GM18505 (cell line): ENCODE measurements around the gene DHRSX.
"Not testable (repeated sequence)": the region's sequence is repeated elsewhere in the genome, so short reads cannot be mapped to it uniquely, and the experiment has no call there.

Experiments
- ATAC-seq: cut with Tn5 transposase; IDR thresholded peaks from one replicate; pipeline ENCODE4 v1.9.1; 2021; ENCODE audit not compliant: unreplicated experiment
- POLR2A ChIP-seq: IDR thresholded peaks from 4 replicates; pipeline ENCODE4 v1.6.1; 2011; ENCODE audit warnings: borderline replicate concordance; ENCODE audit not compliant: insufficient read depth, insufficient read length; ENCODE audit errors: extremely low read depth

Gene DHRSX

GRCh38 chrX:2369206-2369605, 131.6 kb downstream of the DHRSX start:
- ATAC-seq: no peak
- no peak for TF ChIP-seq POLR2A

GRCh38 chrX:2360731-2361130, 140.0 kb downstream of the DHRSX start:
- no peak for TF ChIP-seq POLR2A
- ATAC-seq: no peak

DNA sequence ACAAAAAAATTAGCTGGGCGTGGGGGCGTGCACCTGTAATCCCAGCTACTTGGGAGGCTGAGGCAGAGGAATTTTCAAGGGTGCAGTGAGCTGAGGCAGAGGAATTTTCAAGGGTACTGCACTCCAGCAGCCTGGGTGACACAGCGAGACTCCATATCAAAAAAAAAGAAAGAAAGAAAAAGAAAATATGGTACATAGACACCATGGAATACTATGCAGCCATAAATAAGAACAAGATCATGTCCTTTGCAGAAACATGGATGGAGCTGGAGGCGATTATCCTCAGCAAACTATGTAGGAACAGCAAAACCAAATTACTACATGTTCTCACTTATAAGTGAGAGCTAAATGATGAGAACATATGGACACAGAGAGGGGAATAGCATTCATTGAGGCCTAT, 141.3 kb downstream of the DHRSX start:
- ATAC-seq: not testable (repeated sequence)

DNA sequence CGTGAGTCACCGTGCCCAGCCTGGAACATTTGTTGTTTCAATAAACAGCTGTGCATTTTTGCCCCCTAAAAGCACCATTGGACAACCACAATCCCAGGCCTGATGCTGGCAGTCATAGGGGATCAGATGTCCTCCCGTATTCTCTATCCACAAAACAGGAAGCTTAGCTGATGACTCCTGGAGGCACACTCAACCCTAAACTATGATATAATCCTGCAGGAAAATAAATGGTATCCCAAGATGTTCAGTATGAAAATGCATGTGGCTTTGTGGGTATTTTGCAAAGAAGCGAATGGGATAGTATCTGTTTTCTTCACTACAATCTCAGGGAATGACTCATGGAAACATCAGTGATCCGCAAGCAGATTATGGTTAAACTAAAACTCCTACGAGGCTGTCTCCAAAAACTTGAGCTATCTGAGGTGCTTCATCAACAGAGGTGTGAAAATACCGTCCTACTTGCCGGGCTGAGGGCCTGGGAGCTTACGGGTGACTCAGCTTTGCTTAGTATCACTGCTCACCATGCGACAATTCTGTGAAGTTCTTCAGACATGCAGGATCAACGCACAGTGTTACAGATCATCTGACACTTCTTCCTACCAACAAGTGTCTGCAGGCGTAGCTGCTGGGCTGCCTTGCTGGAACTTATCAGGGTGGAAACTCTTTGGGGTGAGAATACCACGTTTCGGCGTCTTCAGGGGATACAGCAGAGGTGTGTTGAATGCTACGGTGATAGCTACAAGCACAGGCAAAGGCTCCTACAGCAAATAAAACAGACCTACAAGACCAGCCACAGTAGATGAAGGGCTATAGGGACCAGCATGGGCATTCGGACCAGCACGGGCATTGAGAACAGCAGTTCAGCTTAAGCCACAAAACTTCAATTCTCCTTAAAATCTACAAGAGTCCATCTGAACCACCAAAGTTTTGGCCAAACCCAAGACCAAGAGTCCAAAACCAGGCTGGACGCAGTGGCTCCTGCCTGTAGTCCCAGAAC, 148.5 kb downstream of the DHRSX start:
- no peak for ATAC-seq
- no peak for TF ChIP-seq POLR2A

DNA sequence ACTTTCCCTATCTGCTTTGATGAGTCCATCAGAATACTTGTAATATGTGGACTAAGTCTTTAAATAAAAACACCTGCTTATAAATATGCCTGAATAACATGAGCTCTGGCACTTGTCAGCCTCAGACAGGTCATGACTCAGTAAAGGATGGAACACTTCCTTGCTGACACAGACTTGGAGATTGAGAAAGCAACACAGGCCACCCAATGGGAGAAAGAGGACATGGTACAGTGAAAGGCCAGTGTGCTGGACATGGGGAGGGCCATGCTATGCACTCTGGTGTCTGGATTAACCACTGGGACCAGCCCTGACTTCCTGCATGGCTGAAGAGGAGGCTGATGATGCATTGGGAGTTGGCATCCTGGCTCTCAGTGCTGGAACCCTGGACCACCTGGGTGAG, 149.5 kb downstream of the DHRSX start:
- TF ChIP-seq POLR2A: no peak
- no peak for ATAC-seq

- ATAC-seq: not testable (repeated sequence)
These were observed 150.1 kb downstream of the DHRSX start for GRCh38 chrX:2350703-2351102.

DNA sequence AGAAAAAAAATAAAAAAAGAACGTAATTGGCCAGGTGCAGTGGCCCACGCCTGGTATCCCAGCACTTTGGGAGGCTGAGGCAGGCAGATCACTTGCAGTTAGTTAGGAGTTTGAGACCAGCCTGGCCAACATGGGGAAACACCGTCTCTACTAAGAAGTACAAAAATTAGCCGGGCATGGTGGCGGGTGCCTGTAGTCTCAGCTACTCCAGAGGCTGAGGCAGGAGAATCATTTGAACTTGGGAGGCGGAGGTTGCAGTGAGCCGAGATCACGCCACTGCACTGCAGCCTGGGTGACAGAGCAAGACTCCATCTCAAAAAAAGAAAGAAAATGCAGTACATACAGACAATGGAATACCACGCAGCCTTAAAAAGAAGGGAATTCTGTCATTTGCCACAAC, 150.7 kb downstream of the DHRSX start:
- not testable (repeated sequence) for ATAC-seq

DNA sequence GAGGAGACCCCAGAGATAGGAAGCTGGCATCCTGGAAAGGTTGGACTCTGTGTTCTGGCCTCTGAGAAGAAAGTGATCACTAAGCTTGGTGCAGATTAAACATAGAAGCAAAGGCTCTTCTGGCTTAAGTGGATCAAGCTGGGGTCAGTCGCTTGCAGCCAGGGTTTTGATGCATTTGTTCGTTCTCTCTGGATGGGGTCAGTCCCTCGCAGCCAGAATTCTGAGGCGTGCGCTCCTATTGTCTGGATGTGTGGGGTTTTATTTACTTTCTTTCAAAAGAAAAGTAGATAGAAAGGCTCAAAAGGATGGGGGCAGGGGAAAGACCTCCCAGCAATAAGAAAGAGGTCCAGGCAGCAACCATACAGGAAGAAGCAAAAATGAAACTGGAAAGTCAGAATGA, 152.6 kb downstream of the DHRSX start:
- no peak for TF ChIP-seq POLR2A
- no peak for ATAC-seq

GRCh38 chrX:2346158-2346557, 154.6 kb downstream of the DHRSX start:
- no peak for ATAC-seq
- TF ChIP-seq POLR2A: no peak

GRCh38 chrX:2345562-2345961, 155.2 kb downstream of the DHRSX start:
- TF ChIP-seq POLR2A: no peak

DNA sequence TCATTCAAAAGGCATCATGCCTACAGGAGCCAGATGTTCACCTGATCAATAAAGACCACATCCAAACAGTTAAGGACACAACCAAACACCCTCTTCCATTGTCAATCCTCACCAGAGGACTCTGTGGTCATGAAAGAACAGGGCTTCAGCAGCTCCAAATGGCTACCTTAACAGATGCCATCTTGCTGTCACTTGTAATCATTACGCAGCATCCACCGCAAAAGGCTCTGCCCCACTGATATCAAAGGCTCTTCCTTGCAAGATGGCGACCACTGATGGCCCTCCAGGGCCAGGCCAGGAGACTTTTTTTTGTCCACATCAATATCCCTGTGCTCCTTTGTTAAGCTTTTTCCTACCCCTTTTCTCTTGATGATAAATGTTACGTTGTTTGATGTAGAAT, 157.4 kb downstream of the DHRSX start:
- no peak for ATAC-seq
- no peak for TF ChIP-seq POLR2A

More at GRCh38 chrX:2345562-2345961, 155.2 kb downstream of the DHRSX start:
- ATAC-seq: no peak

- no peak for TF ChIP-seq POLR2A
- ATAC-seq: no peak
These were observed 157.9 kb downstream of the DHRSX start for GRCh38 chrX:2342874-2343273.

DNA sequence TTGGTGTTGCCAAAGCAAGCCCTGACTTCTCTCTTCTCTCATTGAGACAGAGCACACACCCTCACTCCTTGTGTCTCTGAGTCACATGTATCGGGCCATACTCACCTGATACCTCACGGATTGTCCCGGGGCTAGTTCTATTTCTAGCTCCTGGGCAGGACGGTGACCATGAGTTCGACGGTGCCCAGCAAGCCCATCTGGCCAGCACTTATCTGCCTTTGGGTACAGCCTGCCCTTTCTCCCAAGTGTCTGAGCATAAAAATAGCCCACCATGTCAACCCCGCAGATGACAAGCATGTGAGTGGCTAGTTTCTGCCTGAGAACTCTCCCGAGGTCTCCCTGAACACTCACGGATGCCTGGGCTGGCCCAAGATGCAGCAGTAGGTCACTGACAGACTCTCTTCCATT, 158.5 kb downstream of the DHRSX start:
- no peak for TF ChIP-seq POLR2A

GRCh38 chrX:2340991-2341390, 159.8 kb downstream of the DHRSX start:
- no peak for ATAC-seq
- no peak for TF ChIP-seq POLR2A

More for the DNA sequence above, 158.5 kb downstream of the DHRSX start:
- ATAC-seq: no peak

DNA sequence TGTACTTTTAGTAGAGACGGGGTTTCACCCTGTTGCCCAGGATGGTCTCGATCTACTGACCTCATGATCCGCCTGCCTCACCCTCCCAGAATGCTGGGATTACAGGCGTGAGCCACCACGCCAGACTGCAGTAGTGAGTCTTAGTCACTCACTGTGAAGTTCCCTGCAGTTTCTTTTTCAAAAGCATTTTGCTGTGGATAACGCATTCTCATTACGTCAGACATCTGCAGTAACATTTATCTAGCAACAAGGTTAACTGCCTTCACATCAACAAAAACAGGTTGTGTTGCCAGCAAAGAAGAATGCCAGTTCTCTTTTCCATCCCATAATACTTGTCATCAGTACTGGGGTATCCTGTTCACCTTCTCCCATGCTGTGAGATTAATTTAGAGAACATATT, 164.6 kb downstream of the DHRSX start:
- ATAC-seq: no peak
- TF ChIP-seq POLR2A: no peak
